K562 (cell line): ENCODE measurements around the gene TXNIP. TPM values are rescaled to one million over a fixed set of nuclear protein-coding genes. Genes with fewer than 3 reads are reported as not detected.

Experiments
- CBFA2T2 ChIP-seq: fragments of 450-650 bp; conservative IDR thresholded peaks from 2 replicates; pipeline ENCODE4 v1.6.1; 2017; ENCODE audit warnings: mild to moderate bottlenecking
- CBFB ChIP-seq: sonication (generic); formaldehyde crosslinking; IDR thresholded peaks from 2 replicates; pipeline ENCODE4 v1.4.0; 2020; ENCODE audit warnings: mild to moderate bottlenecking, missing genetic modification reagents
- CCAR2 ChIP-seq: fragments of 200-400 bp; formaldehyde crosslinking; IDR thresholded peaks from 2 replicates; pipeline ENCODE4 v1.6.1; 2017; ENCODE audit warnings: mild to moderate bottlenecking, low read depth, low read length
- SMAD3 ChIP-seq: fragments of 450-650 bp; formaldehyde crosslinking; conservative IDR thresholded peaks from 2 replicates; pipeline ENCODE4 v1.4.0; 2020; ENCODE audit warnings: mild to moderate bottlenecking
- TEAD4 ChIP-seq, 2 experiments: sonication (generic) in 1 of 2; formaldehyde crosslinking in 1 of 2; IDR thresholded peaks; 2 replicates each; pipeline versions ENCODE4 v1.6.1 to v1.8.0; 2012 to 2022; ENCODE audit warnings: borderline replicate concordance in 1 of 2, inconsistent platforms in 1 of 2, low read length in 1 of 2, mild to moderate bottlenecking in 1 of 2, missing genetic modification reagents in 1 of 2
- ZFP36 ChIP-seq: fragments of 150-350 bp; IDR thresholded peaks from 2 replicates; pipeline ENCODE4 v1.6.1; 2018; ENCODE audit warnings: low read length, low read depth; ENCODE audit not compliant: partially characterized antibody
- ZNF212 ChIP-seq: fragments of 450-650 bp; formaldehyde crosslinking; IDR thresholded peaks from 2 replicates; pipeline ENCODE4 v1.4.0; 2020; ENCODE audit warnings: mild to moderate bottlenecking
- polyA plus RNA-seq, 8 experiments: library from polyadenylated mRNA; depleted of rRNA in 4 of 8; stranded (reverse) in 5 of 8; unstranded in 3 of 8; fragments of >200 nt; fragmentation: Nextera tagmentation in 2 of 8; fragmentation: Illumina TruSeq in 1 of 8; extraction: Ambion mirVana in 2 of 8; extraction: Trizol in 1 of 8; gene quantifications; 2 replicates each; pipeline versions ENCODE4 v1.2.1 to v1.2.3, GENCODE V29; 2011 to 2014; ENCODE audit warnings: inconsistent platforms in 1 of 8, missing spikeins in 1 of 8
- total RNA-seq, 7 experiments: library from RNA; depleted of rRNA in 6 of 7; stranded (reverse); fragments of >200 nt in 6 of 7; fragmentation: Illumina TruSeq in 2 of 7; extraction: Trizol in 2 of 7; gene quantifications; 2 replicates each; pipeline versions ENCODE4 v1.2.1 to v1.2.3, GENCODE V29; 2011 to 2021; ENCODE audit warnings: low replicate concordance in 1 of 7
- TF ChIP-seq, protein P1 (sequence below): fragments of 250-450 bp; sonication (Bioruptor Pico); IDR thresholded peaks from 2 replicates; pipeline ENCODE4 v1.4.0; 2020; ENCODE audit warnings: mild to moderate bottlenecking
- TF ChIP-seq, protein P2 (sequence below): fragments of 250-450 bp; sonication (Bioruptor Pico); IDR thresholded peaks from 2 replicates; pipeline ENCODE4 v1.5.0; 2020; ENCODE audit warnings: mild to moderate bottlenecking, borderline replicate concordance
- TF ChIP-seq, protein P3 (sequence below): fragments of 150-350 bp; IDR thresholded peaks from 2 replicates; pipeline ENCODE4 v1.6.1; 2014; ENCODE audit warnings: low read depth, mild to moderate bottlenecking, low read length, borderline replicate concordance

TXNIP gene
- total and polyA plus RNA-seq, 9 of the 15 experiments (the other 6 are each of a cell fraction or from before 2014, with no cell fraction given): 120 to 499 (median 257) TPM

DNA sequence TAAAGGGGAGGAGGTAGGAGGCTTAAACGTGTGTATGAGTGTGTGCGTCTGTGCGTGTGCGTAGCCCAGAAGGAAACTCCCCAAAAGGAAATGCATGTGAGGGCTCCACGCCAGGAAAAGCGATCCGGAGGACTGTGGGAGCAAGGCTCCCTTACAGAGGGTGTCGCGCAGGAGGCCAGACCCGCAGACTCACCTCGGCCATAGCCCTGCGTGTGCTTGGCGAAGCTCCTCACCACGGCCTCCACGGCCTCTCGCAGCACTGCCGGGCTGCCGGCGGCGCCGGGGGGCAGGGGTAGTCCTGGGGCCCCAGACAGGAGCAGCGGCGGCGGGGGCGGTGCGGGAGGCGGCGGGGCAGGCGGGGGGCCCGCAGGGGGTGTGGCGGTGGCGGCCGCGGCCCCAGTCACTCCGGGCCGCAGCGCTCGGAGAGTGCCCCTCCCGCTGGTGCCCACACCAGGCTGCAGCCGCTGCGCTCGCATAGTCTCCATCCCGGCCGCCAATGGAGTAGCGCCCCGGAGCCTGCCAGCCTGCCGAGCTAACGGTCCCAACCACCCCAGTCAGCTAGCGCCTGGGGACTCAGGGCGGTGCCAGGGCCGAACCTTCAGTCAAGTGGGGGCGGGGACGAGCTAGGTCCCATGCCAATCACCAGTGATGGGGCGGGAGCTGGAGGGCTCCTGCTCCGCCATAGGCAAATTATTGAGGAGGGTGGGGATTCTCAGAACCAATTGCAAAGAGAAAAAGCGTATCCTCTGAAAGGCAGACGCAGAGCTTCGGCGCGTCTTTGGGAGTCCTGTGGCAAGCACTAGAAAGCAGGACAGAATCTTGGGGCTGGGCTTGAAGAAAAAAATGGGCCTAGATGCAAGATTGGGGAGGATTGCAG lies 38.7 kb downstream of the TXNIP start, which contains the start of gene LIX1L (continued):
- TF ChIP-seq, protein P1, sequence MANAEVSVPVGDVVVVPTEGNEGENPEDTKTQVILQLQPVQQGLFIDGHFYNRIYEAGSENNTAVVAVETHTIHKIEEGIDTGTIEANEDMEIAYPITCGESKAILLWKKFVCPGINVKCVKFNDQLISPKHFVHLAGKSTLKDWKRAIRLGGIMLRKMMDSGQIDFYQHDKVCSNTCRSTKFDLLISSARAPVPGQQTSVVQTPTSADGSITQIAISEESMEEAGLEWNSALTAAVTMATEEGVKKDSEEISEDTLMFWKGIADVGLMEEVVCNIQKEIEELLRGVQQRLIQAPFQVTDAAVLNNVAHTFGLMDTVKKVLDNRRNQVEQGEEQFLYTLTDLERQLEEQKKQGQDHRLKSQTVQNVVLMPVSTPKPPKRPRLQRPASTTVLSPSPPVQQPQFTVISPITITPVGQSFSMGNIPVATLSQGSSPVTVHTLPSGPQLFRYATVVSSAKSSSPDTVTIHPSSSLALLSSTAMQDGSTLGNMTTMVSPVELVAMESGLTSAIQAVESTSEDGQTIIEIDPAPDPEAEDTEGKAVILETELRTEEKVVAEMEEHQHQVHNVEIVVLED (CRISPR knock-in tag): peak; percentile 73
- TF ChIP-seq CCAR2: no peak
- no peak for TF ChIP-seq CBFB (CRISPR knock-in tag)
- TF ChIP-seq, protein P2, sequence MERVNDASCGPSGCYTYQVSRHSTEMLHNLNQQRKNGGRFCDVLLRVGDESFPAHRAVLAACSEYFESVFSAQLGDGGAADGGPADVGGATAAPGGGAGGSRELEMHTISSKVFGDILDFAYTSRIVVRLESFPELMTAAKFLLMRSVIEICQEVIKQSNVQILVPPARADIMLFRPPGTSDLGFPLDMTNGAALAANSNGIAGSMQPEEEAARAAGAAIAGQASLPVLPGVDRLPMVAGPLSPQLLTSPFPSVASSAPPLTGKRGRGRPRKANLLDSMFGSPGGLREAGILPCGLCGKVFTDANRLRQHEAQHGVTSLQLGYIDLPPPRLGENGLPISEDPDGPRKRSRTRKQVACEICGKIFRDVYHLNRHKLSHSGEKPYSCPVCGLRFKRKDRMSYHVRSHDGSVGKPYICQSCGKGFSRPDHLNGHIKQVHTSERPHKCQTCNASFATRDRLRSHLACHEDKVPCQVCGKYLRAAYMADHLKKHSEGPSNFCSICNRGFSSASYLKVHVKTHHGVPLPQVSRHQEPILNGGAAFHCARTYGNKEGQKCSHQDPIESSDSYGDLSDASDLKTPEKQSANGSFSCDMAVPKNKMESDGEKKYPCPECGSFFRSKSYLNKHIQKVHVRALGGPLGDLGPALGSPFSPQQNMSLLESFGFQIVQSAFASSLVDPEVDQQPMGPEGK (CRISPR knock-in tag): no peak
- TF ChIP-seq CBFA2T2: no peak
- TF ChIP-seq SMAD3 (CRISPR knock-in tag): no peak
- no peak for TF ChIP-seq TEAD4 (IDR thresholded peaks at IDR 0.05; ENCODE audit: low read length)
- TF ChIP-seq TEAD4 (CRISPR knock-in tag; IDR thresholded peaks at IDR 0.05; ENCODE audit: borderline replicate concordance): no peak
- no peak for TF ChIP-seq ZNF212 (CRISPR knock-in tag)
- no peak for TF ChIP-seq ZFP36
- TF ChIP-seq, protein P3, sequence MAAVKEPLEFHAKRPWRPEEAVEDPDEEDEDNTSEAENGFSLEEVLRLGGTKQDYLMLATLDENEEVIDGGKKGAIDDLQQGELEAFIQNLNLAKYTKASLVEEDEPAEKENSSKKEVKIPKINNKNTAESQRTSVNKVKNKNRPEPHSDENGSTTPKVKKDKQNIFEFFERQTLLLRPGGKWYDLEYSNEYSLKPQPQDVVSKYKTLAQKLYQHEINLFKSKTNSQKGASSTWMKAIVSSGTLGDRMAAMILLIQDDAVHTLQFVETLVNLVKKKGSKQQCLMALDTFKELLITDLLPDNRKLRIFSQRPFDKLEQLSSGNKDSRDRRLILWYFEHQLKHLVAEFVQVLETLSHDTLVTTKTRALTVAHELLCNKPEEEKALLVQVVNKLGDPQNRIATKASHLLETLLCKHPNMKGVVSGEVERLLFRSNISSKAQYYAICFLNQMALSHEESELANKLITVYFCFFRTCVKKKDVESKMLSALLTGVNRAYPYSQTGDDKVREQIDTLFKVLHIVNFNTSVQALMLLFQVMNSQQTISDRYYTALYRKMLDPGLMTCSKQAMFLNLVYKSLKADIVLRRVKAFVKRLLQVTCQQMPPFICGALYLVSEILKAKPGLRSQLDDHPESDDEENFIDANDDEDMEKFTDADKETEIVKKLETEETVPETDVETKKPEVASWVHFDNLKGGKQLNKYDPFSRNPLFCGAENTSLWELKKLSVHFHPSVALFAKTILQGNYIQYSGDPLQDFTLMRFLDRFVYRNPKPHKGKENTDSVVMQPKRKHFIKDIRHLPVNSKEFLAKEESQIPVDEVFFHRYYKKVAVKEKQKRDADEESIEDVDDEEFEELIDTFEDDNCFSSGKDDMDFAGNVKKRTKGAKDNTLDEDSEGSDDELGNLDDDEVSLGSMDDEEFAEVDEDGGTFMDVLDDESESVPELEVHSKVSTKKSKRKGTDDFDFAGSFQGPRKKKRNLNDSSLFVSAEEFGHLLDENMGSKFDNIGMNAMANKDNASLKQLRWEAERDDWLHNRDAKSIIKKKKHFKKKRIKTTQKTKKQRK: no peak
